ENCODE data around the gene KRT15. TPM values are rescaled to one million over a fixed set of nuclear protein-coding genes. Genes with fewer than 3 reads are reported as not detected.
A peak's percentile ranks its signal among the peaks of the same experiment; 100 is the strongest.

Gene KRT15
- total and polyA plus RNA-seq, 9 of the 15 experiments (the other 6 are each of a cell fraction or from before 2014, with no cell fraction given): 0.28 to 4.4 (median 0.56) TPM

DNA sequence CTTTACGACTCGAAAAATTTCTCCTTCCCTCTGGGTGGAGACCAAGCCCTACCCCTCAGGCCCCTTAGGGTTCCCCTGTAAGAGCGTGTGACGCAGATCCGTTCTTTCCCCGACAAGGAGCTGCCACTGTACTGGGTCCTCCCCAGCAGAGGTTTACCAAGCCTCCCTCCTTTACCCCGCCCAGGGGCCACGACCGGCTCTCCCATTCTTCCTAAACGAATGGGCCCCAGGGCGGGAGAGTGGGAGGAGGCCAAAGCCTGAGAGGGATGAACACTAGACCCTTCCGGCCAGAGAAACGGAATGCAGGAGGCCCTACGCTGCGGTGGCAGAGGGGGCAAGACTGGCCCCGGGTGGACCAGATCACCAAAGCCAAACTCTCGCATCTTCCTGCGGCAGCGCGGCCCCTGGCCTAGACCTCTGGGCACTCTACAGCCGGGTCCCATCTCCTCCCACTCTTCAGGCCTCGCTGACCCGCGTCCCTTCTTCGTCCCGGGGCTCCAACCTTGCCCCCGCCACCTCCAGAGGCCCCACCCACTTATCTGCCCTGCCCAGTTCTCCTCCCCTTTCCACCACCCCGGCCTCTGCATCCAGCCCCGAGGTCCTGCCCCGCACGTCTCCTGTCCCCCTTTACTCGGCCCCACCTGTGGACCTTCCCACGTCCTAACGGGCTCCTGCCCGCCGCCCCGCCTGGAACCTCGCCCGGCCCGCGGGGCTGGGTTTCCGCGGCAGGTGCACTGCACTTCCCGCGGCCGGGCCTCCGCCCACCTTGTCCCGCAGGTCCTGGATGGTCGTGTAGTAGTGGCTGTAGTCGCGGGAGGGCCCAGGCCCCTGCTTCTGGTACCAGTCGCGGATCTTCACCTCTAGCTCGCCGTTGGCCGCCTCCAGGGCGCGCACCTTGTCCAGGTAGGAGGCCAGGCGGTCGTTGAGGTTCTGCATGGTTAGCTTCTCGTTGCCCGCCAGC, 8.7 kb upstream of the KRT15 start (continued):
- no peak for TF ChIP-seq MYC (IDR thresholded peaks at IDR 0.05; ENCODE audit: low read depth, low read length)
- TF ChIP-seq MYC (CRISPR knock-in tag; IDR thresholded peaks at IDR 0.05; ENCODE audit: borderline replicate concordance, low read depth): no peak
- no peak for TF ChIP-seq CSDE1 (IDR thresholded peaks at IDR 0.05)
- TF ChIP-seq, protein P1, sequence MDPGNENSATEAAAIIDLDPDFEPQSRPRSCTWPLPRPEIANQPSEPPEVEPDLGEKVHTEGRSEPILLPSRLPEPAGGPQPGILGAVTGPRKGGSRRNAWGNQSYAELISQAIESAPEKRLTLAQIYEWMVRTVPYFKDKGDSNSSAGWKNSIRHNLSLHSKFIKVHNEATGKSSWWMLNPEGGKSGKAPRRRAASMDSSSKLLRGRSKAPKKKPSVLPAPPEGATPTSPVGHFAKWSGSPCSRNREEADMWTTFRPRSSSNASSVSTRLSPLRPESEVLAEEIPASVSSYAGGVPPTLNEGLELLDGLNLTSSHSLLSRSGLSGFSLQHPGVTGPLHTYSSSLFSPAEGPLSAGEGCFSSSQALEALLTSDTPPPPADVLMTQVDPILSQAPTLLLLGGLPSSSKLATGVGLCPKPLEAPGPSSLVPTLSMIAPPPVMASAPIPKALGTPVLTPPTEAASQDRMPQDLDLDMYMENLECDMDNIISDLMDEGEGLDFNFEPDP (CRISPR knock-in tag; IDR thresholded peaks at IDR 0.05): no peak
- TF ChIP-seq, protein P2, sequence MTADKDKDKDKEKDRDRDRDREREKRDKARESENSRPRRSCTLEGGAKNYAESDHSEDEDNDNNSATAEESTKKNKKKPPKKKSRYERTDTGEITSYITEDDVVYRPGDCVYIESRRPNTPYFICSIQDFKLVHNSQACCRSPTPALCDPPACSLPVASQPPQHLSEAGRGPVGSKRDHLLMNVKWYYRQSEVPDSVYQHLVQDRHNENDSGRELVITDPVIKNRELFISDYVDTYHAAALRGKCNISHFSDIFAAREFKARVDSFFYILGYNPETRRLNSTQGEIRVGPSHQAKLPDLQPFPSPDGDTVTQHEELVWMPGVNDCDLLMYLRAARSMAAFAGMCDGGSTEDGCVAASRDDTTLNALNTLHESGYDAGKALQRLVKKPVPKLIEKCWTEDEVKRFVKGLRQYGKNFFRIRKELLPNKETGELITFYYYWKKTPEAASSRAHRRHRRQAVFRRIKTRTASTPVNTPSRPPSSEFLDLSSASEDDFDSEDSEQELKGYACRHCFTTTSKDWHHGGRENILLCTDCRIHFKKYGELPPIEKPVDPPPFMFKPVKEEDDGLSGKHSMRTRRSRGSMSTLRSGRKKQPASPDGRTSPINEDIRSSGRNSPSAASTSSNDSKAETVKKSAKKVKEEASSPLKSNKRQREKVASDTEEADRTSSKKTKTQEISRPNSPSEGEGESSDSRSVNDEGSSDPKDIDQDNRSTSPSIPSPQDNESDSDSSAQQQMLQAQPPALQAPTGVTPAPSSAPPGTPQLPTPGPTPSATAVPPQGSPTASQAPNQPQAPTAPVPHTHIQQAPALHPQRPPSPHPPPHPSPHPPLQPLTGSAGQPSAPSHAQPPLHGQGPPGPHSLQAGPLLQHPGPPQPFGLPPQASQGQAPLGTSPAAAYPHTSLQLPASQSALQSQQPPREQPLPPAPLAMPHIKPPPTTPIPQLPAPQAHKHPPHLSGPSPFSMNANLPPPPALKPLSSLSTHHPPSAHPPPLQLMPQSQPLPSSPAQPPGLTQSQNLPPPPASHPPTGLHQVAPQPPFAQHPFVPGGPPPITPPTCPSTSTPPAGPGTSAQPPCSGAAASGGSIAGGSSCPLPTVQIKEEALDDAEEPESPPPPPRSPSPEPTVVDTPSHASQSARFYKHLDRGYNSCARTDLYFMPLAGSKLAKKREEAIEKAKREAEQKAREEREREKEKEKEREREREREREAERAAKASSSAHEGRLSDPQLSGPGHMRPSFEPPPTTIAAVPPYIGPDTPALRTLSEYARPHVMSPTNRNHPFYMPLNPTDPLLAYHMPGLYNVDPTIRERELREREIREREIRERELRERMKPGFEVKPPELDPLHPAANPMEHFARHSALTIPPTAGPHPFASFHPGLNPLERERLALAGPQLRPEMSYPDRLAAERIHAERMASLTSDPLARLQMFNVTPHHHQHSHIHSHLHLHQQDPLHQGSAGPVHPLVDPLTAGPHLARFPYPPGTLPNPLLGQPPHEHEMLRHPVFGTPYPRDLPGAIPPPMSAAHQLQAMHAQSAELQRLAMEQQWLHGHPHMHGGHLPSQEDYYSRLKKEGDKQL (CRISPR knock-in tag; IDR thresholded peaks at IDR 0.05; ENCODE audit: borderline replicate concordance): no peak
- no peak for TF ChIP-seq SNRNP70 (optimal IDR thresholded peaks at IDR 0.05; ENCODE audit: low read depth, low read length)
- TF ChIP-seq PRMT5 (CRISPR knock-in tag; IDR thresholded peaks at IDR 0.05): no peak
- no peak for TF ChIP-seq ATF1 (CRISPR knock-in tag; IDR thresholded peaks at IDR 0.05)
- TF ChIP-seq ATF1 (tag; IDR thresholded peaks at IDR 0.05): no peak
- TF ChIP-seq, protein P3, sequence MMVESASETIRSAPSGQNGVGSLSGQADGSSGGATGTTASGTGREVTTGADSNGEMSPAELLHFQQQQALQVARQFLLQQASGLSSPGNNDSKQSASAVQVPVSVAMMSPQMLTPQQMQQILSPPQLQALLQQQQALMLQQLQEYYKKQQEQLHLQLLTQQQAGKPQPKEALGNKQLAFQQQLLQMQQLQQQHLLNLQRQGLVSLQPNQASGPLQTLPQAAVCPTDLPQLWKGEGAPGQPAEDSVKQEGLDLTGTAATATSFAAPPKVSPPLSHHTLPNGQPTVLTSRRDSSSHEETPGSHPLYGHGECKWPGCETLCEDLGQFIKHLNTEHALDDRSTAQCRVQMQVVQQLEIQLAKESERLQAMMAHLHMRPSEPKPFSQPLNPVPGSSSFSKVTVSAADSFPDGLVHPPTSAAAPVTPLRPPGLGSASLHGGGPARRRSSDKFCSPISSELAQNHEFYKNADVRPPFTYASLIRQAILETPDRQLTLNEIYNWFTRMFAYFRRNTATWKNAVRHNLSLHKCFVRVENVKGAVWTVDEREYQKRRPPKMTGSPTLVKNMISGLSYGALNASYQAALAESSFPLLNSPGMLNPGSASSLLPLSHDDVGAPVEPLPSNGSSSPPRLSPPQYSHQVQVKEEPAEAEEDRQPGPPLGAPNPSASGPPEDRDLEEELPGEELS (CRISPR knock-in tag; IDR thresholded peaks at IDR 0.05; ENCODE audit: borderline replicate concordance): no peak
- no peak for TF ChIP-seq ZNF197 (CRISPR knock-in tag; IDR thresholded peaks at IDR 0.05; ENCODE audit: low read depth)
- no peak for TF ChIP-seq BCOR (IDR thresholded peaks at IDR 0.05)
- TF ChIP-seq HDAC1 (IDR thresholded peaks at IDR 0.05): peak in 1 of 2 experiments; percentile 52; a peak in 2 of 4 replicates
- TF ChIP-seq MAFF (IDR thresholded peaks at IDR 0.05; ENCODE audit: low read length): no peak
- TF ChIP-seq, protein P4, sequence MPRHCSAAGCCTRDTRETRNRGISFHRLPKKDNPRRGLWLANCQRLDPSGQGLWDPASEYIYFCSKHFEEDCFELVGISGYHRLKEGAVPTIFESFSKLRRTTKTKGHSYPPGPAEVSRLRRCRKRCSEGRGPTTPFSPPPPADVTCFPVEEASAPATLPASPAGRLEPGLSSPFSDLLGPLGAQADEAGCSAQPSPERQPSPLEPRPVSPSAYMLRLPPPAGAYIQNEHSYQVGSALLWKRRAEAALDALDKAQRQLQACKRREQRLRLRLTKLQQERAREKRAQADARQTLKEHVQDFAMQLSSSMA (CRISPR knock-in tag; IDR thresholded peaks at IDR 0.05): peak; percentile 80; the same call in 1 of the 2 replicates
- no peak for TF ChIP-seq RBM34 (IDR thresholded peaks at IDR 0.05; ENCODE audit: borderline replicate concordance, insufficient read depth, low read length)
- TF ChIP-seq SRSF7 (optimal IDR thresholded peaks at IDR 0.05; ENCODE audit: low read depth, low read length): no peak
- no peak for TF ChIP-seq ZNF133 (CRISPR knock-in tag; IDR thresholded peaks at IDR 0.05)
- TF ChIP-seq SMARCE1 (IDR thresholded peaks at IDR 0.05): no peak
